WTC11 (cell line): ENCODE data around the gene TPCN2. TPM values are rescaled to one million over a fixed set of nuclear protein-coding genes. Genes with fewer than 3 reads are reported as not detected.

ENCODE experiments used
- ATAC-seq: fragments of 200-7000 bp; cut with Tn5 transposase; 2 replicates; pipeline ENCODE4 v1.10.0; 2021; ENCODE audit warnings: mild to moderate bottlenecking, moderate library complexity
- CTCF ChIA-PET: fragments of 300-600 bp; sonication (Branson Sonifier 250); formaldehyde crosslinking; loops from one replicate; lab custom pipeline; 2021; ENCODE audit warnings: antibody characterized with exemption; lab: Charles Lee
- POLR2A ChIA-PET: fragments of 350-600 bp; sonication (Branson Sonifier 250); formaldehyde crosslinking; loops from one replicate; lab custom pipeline; 2021; ENCODE audit warnings: antibody characterized with exemption; lab: Charles Lee
- DNase-seq: peaks from one replicate; pipeline ENCODE4 v3.0.0; 2021; ENCODE audit warnings: low spot score
- H3K27ac Mint-ChIP-seq: 2 replicates; pipeline ENCODE4 v1.8.0; 2021; ENCODE audit warnings: mixed read lengths
- H3K27me3 Mint-ChIP-seq: 2 replicates; pipeline ENCODE4 v1.8.0; 2021; ENCODE audit warnings: low read depth, mild to moderate bottlenecking, moderate library complexity, mixed read lengths
- H3K36me3 Mint-ChIP-seq: 2 replicates; pipeline ENCODE4 v1.8.0; 2021; ENCODE audit warnings: mixed read lengths
- H3K4me1 Mint-ChIP-seq: 2 replicates; pipeline ENCODE4 v1.8.0; 2022; ENCODE audit warnings: mixed read lengths
- H3K4me3 Mint-ChIP-seq: 2 replicates; pipeline ENCODE4 v1.8.0; 2021; ENCODE audit warnings: mild to moderate bottlenecking, moderate library complexity, mixed read lengths
- H3K9me3 Mint-ChIP-seq: 2 replicates; pipeline ENCODE4 v1.8.0; 2021; ENCODE audit warnings: mixed read lengths
- AFF4 ChIP-seq: sonication (generic); formaldehyde crosslinking; IDR thresholded peaks from 2 replicates; pipeline ENCODE4 v1.8.1; 2023; ENCODE audit warnings: mild to moderate bottlenecking, missing genetic modification reagents, borderline replicate concordance
- AR ChIP-seq: fragments of 250-450 bp; sonication (Bioruptor Pico); IDR thresholded peaks from 2 replicates; pipeline ENCODE4 v1.9.0; 2021; ENCODE audit warnings: mild to moderate bottlenecking
- ATF1 ChIP-seq: sonication (generic); formaldehyde crosslinking; IDR thresholded peaks from 2 replicates; pipeline ENCODE4 v1.8.1; 2023; ENCODE audit warnings: mild to moderate bottlenecking, moderate library complexity, missing genetic modification reagents
- E2F1 ChIP-seq: sonication (generic); formaldehyde crosslinking; IDR thresholded peaks from 2 replicates; pipeline ENCODE4 v1.8.0; 2022; ENCODE audit warnings: mild to moderate bottlenecking, missing genetic modification reagents
- E2F5 ChIP-seq: sonication (generic); formaldehyde crosslinking; IDR thresholded peaks from 2 replicates; pipeline ENCODE4 v1.8.1; 2022; ENCODE audit warnings: mild to moderate bottlenecking, moderate library complexity, missing genetic modification reagents
- FOXP1 ChIP-seq: sonication (generic); formaldehyde crosslinking; IDR thresholded peaks from 2 replicates; pipeline ENCODE4 v1.8.0; 2022; ENCODE audit warnings: missing genetic modification reagents, mild to moderate bottlenecking, moderate library complexity, borderline replicate concordance
- HMGXB4 ChIP-seq: sonication (generic); formaldehyde crosslinking; IDR thresholded peaks from 2 replicates; pipeline ENCODE4 v1.8.1; 2023; ENCODE audit warnings: mild to moderate bottlenecking, moderate library complexity, missing genetic modification reagents
- STAT6 ChIP-seq: sonication (generic); formaldehyde crosslinking; conservative IDR thresholded peaks from 2 replicates; pipeline ENCODE4 v1.8.1; 2023; ENCODE audit warnings: mild to moderate bottlenecking, low read depth, missing genetic modification reagents, moderate library complexity
- ZNF121 ChIP-seq: sonication (generic); formaldehyde crosslinking; IDR thresholded peaks from 2 replicates; pipeline ENCODE4 v1.8.0; 2023; ENCODE audit warnings: missing genetic modification reagents
- ZNF219 ChIP-seq: sonication (generic); formaldehyde crosslinking; IDR thresholded peaks from 2 replicates; pipeline ENCODE4 v1.8.0; 2023; ENCODE audit warnings: missing genetic modification reagents, mild to moderate bottlenecking, borderline replicate concordance
- ZNF423 ChIP-seq: fragments of 250-450 bp; sonication (Bioruptor Pico); IDR thresholded peaks from 2 replicates; pipeline ENCODE4 v2.1.2; 2022; ENCODE audit warnings: mild to moderate bottlenecking, moderate library complexity
- total RNA-seq: library from RNA; stranded (reverse); gene quantifications from 3 replicates; pipeline ENCODE4 v1.2.3, GENCODE V29; 2021

TPCN2 gene
- total RNA-seq, 1 experiment from 2014 or later: 24.6 TPM

GRCh38 chr11:69134957-69135356 is 86.2 kb downstream of the TPCN2 start (continued):
- TF ChIP-seq HMGXB4 (no peak), FOXP1 (CRISPR knock-in tag) (no peak), AFF4 (CRISPR knock-in tag) (no peak), ZNF219 (CRISPR knock-in tag) (no peak), AR (CRISPR knock-in tag) (no peak)

- peaks cover 8% of the 10 kb centered on the region; the same call in 1 of the 2 replicates for H3K27me3 Mint-ChIP-seq
- ChIA-PET POLR2A (no interaction called here), CTCF (no interaction called here)
- peaks cover 20% of the 10 kb centered on the region for H3K9me3 Mint-ChIP-seq
- TF ChIP-seq ZNF121: no peak
- TF ChIP-seq E2F5 (CRISPR knock-in tag): no peak
- no peak for TF ChIP-seq STAT6 (CRISPR knock-in tag)
- H3K4me3 Mint-ChIP-seq: no peak overlapping the region
- peak; percentile 3 for DNase-seq
- peaks cover 18% of the 10 kb centered on the region for H3K36me3 Mint-ChIP-seq
- peaks cover 7% of the 10 kb centered on the region for H3K4me1 Mint-ChIP-seq
- no peak for ATAC-seq
- H3K27ac Mint-ChIP-seq: no peak overlapping the region
Measured at GRCh38 chr11:69135420-69136363, 87.0 kb downstream of the TPCN2 start.

GRCh38 chr11:69136471-69136870 is 87.7 kb downstream of the TPCN2 start:
- Mint-ChIP-seq H3K4me1 (no peaks in the 10 kb centered on the region), H3K9me3 (peaks cover 20% of the 10 kb centered on the region), H3K4me3 (no peak overlapping the region), H3K27me3 (peaks cover 8% of the 10 kb centered on the region; the same call in 1 of the 2 replicates), H3K27ac (no peak overlapping the region), H3K36me3 (peaks cover 18% of the 10 kb centered on the region)
- DNase-seq: no peak
- no peak for ATAC-seq
- ChIA-PET CTCF (no interaction called here), POLR2A (no interaction called here)
- TF ChIP-seq ZNF423 (no peak), E2F1 (no peak), ATF1 (CRISPR knock-in tag) (no peak)
